LoVo (cell line): ENCODE data around the gene PLEKHG4B.

ENCODE experiments used
- DNase-seq: peaks from one replicate; pipeline ENCODE4 v3.0.0-alpha.2; 2016; ENCODE audit warnings: low spot score

Gene PLEKHG4B

GRCh38 chr5:136901-137300 is 44.9 kb downstream of the PLEKHG4B start:
- DNase-seq: no peak

DNA sequence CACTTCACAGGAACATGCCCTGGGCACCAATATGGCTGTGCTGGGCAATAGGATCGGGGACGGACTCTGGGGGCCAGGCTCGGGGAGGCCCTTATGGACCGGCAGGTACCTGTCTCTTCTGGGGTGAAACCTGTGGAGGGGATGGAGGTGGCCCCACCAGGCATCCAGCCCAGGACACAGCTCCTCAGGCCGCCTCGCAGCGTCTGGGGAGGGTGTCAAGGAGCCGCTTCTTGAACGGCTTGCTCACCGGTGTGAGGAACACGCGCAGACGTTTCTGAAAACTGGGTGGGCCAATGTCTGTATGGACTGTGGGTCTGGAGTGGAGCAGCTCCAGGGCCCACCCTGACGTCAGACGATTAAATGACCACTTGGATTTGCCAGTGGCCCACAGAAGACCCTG is 45.8 kb downstream of the PLEKHG4B start:
- no peak for DNase-seq

DNA sequence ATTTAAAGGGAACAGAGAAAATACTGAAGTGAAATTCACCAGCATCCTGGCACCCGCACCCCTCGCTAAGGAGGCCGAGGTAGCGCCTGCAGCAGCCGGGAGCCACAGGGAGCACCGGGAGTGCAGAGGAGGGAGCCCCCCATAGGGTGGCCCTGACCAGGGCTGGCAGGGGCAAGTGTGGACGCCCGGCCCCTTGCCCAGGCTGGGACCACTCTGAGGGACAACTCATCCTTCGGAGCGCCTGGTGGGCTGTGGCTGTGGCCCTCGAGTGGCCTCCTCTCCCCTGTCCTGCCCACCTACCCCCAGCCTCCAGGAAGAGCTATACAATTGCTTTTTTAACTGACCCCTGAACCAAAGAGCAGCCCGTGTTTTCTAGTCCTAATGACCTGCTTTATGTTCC is 47.0 kb downstream of the PLEKHG4B start:
- no peak for DNase-seq

- no peak for DNase-seq
Measured at GRCh38 chr5:139579-140442, 47.8 kb downstream of the PLEKHG4B start.

- DNase-seq: no peak
Measured at GRCh38 chr5:140443-140829, 48.5 kb downstream of the PLEKHG4B start.

DNA sequence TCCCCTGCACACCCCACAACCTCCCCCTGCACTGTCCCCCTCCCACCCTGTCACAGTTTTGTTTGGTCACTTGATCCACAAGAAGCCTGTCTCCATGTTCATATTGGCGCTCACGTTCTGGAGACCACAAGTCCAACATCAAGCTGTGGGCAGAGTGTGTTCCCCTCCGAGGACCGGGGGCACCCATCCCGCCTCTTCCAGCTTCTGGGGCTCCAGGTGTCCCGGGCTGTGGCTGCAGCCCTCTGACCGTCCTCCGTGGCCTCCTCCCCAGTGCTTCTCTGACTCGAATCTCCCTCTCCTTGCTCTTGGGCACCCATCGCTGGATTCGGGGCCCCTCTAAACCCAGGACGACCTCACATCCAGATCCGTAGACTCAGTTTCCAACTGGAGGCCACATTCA is 49.2 kb downstream of the PLEKHG4B start:
- DNase-seq: no peak

DNA sequence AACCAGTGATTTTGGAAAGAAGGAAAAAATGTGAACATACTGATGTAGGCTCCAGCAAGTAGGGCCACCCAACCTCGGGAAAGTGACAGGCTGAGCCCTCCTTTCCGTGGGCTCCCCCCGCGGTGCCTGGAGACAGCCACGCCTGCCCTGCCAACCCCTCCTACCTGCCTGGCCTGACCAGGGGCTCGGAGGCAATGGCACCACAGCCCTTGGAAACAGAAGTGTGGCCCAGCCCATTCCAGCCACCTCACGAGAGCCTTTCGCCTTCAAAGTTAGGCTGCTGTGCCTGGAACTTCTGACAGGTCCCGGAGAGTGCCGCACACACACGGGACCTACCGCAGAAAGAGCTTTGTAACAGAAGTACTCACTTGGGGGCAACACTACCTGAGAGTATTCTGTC is 49.8 kb downstream of the PLEKHG4B start:
- DNase-seq: no peak

- no peak for DNase-seq
Measured at GRCh38 chr5:142246-142810, 50.4 kb downstream of the PLEKHG4B start.

DNA sequence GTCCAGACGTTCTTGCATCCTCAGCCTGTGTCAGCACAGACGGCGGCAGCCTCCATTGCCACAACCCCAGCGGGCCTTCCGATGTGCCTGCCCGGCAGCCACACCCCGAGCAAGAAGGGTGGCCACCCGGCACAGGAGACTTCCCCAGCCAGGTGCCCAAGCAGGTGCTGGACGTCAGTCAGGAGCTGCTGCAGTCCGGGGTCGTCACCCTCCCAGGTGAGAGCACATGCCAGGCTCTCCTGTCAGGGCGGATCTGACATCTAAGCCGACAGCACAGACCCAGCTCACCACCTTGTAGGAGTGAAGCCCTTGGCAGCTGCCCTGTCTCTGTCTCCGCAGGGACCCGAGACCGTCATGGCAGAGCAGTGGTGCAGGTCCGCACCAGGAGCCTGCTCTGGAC is 51.1 kb downstream of the PLEKHG4B start:
- DNase-seq: no peak

DNA sequence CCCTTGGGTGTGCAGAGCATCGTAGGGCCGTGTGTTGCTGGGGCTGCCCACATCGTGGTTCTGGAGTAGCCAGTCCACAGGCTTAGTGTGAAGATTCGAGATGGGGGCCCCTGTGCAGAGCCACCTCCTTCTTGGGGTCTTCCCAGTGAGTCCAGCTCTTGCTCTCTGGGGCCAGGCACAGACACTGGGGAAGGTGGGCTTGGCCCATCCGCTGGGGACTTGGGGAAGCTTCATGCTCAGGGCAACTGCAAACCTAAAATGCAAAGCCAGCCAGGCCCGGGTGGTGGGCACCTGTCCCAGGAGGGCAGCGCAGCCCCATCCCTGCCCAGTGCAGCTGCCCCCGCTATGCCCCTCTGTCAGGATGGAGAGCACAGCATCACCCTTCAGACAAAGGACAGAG is 53.0 kb downstream of the PLEKHG4B start:
- DNase-seq: no peak

GRCh38 chr5:145585-146323 is 53.8 kb downstream of the PLEKHG4B start:
- DNase-seq: no peak

GRCh38 chr5:147751-148150 is 55.8 kb downstream of the PLEKHG4B start:
- no peak for DNase-seq

DNA sequence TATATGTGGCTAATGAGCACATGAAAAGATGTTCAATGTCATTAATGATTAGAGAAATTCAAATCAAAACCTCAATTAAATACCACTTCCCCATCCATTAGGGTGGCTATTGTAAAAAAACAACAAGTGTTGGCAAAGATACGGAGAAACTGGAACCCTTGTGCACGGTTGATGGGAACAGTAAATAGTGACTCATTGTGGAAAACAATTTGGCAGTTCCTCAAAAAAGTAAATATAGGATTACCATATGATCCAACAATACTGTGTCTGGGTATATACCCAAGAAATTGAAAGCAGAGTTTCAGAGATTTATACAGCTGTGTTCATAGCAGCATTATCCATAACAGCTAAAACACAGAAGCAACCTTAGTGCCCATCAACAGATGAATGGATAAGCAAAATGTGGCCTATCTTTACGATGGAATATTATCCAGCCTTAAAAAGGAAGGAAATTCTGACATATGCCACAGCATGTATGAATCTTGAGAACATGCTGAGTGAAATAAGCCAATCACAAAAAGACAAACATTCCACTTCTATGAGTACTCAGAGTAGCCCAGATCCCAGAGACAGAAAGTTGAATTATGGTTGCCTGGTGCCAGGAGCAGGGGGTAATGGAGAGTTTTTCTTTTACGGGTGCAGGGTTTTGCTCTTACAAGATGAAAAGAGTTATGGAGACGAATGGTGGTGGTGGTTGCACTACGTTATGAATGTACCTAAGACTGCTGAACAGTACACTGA is 57.9 kb downstream of the PLEKHG4B start:
- DNase-seq: peak; percentile 10

DNA sequence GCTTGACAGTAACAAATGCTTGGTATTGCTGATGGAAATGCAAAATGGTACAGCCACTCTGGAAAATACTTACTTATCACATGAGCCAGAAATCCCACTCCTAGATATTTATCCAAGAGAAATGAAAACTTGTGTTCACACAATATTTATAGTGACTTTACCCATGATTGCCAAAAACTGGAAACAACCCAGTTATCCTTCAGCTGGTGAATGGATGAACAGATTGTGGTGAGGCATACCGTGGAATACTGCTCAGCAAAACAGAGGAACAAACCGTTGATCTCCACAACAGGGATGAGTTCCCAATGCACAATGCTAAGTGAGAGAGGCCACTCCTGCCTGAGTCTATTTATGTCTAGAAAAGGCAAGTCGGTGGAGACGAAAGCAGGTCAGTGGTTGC is 58.8 kb downstream of the PLEKHG4B start:
- no peak for DNase-seq

DNA sequence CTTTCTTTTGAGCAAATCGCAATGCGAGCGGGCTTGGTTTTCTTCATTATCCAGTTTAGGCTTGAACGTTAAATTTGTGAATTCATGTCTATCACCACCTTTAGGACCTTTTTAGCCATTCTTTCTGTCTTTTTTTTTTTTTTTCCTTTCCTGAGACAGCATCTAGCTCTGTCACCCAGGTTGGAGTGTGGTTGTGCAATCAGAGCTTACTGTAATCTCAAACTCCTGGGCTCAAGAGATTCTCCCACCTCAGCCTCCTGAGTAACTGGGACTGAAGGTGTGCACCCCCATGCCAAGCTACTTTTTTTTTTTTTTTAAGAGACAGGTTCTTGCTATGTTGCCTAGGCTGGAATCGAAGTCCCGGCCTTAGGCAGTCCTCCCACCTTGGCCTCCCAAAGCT is 60.1 kb downstream of the PLEKHG4B start:
- DNase-seq: no peak

GRCh38 chr5:153256-153655 is 61.3 kb downstream of the PLEKHG4B start:
- no peak for DNase-seq

GRCh38 chr5:154236-154635 is 62.3 kb downstream of the PLEKHG4B start:
- no peak for DNase-seq

- DNase-seq: no peak
Measured at GRCh38 chr5:154826-155225, 62.9 kb downstream of the PLEKHG4B start.

DNA sequence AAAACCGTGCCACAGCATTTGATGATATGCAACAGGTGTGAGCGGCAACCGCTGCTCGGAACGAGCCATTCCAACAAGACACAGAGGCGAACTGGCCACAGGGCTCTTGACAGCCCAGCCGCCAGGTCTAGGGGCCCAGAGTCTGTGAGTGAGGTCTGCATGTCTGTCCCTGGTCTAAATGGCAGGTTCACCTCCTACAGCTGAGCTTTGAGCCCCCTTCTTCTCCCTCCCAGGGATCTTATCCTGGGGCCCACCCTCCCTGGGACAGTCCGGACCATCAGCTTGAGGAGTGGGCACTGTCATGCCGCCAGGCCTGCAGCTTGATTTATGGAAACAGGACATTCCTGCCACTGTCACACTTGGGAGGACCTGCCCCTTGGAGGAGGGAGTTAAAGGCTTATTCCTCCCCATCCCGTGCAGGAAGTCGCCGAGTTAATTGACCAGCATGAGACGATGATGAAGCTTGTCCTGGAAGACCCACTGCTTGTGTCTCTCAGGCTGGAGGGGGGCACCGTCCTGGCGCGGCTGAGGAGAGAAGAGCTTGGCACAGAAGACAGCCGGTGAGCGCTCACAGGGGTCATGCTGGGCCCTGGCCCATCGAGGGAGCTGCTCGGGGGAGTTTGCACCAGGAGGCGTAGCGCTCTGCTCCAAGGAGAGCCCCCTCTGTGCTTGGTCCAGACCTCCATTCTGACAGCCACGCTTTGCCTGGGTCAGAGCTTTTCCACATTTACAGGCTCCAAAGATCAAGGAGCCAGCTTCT is 63.9 kb downstream of the PLEKHG4B start:
- DNase-seq: no peak

GRCh38 chr5:156411-157072 is 64.6 kb downstream of the PLEKHG4B start:
- no peak for DNase-seq

- DNase-seq: no peak
Measured at GRCh38 chr5:157126-157715, 65.3 kb downstream of the PLEKHG4B start.
